ENCODE measurements around the gene TMEM201.
"Not testable (repeated sequence)": the region's sequence is repeated elsewhere in the genome, so short reads cannot be mapped to it uniquely, and the experiment has no call there.

The TMEM201 gene

GRCh38 chr1:9621032-9621431 is 32.3 kb downstream of the TMEM201 start:
- DNase-seq (ENCODE audit: low read depth in 2 of 2): no peak

DNA sequence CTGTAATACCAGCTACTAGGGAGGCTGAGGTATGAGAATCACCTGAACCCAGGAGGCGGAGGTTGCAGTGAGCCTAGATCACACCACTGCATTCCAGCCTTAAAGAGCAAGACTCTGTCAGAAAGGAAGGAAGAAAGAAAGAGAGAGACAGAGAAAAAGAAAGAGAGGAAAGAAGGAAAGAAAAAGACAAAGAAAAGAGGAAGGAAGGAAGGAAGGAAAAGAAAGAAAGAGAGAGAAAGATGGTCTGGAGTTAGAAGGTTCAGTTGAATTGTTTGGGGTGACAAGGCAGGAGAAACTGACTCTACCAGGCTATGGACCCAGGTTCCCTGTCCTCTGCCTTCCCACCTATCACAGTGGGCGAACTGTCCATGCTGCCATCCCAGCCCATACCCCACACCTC is 35.4 kb downstream of the TMEM201 start:
- DNase-seq (ENCODE audit: low read depth in 2 of 2): no peak

- not testable (repeated sequence) for DNase-seq (ENCODE audit: low read depth in 2 of 2)
These were observed 36.3 kb downstream of the TMEM201 start for GRCh38 chr1:9625030-9625429.

DNA sequence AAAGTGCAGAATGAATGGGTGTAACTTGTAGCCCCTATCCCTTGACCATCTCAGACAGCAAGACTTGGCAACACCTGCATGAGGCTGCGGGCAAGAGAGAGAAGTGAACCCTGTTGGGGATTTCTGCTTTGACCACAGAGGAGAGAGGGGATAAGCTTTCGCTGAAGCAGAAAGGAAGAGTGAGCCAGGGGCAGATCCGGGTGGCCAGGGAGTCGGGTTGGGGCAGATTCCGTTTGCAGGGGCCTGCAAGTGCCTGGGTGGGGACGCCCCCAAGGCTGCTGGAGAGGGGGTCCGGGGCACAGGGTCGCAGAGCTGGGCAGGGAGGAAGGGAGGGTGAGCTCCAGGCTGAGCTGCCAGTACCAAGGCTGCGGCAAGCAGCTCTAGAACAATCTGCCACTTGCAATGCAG is 37.5 kb downstream of the TMEM201 start:
- no peak for DNase-seq (ENCODE audit: low read depth in 2 of 2)

GRCh38 chr1:9628541-9629444 is 40.1 kb downstream of the TMEM201 start:
- peak; percentile 76 to 78 for DNase-seq (ENCODE audit: low read depth in 2 of 2)

- DNase-seq (ENCODE audit: low read depth in 2 of 2): peak; percentile 78 to 80
These were observed 40.9 kb downstream of the TMEM201 start for GRCh38 chr1:9629445-9630201.

GRCh38 chr1:9630331-9631111 is 41.8 kb downstream of the TMEM201 start:
- no peak for DNase-seq (ENCODE audit: low read depth in 2 of 2)

DNA sequence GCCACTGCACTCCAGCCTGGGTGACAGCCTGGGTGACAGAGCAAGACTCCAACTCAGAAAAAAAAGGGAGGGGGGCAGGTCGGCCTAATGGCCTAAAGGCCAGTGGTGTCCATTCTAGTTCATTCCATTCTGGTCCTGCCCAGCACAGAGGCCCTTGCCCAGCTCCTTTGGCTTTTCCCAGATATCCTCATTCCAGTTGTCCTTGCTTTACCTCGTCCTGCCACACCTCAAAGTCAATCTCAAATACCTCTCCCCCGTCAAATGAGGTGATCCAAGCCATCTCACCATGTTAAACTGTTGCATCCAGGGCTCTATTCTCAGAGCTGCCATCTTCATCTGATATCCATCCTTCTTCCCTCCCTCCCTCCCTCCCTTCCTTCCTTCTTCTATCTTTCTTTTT is 42.9 kb downstream of the TMEM201 start:
- no peak for DNase-seq (ENCODE audit: low read depth in 2 of 2)

DNA sequence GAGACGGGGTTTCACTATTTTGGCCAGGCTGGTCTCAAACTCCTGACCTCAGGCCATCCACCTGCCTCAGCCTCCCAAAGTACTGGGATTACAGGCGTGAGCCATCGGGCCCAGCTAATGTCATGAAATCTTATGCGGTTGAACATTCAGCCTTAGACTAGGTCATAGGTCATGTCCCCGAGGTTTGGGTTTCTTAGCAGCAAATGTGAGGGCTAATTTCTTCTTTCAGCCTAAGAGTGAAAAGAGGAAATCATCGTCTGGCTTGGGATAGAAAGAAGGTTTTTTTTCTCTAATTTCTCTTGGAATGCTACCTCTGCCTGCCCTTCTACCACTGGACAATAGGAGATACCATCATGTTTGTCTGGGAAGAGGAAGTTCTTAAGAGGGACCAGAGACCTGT is 44.8 kb downstream of the TMEM201 start:
- no peak for DNase-seq (ENCODE audit: low read depth in 2 of 2)

DNA sequence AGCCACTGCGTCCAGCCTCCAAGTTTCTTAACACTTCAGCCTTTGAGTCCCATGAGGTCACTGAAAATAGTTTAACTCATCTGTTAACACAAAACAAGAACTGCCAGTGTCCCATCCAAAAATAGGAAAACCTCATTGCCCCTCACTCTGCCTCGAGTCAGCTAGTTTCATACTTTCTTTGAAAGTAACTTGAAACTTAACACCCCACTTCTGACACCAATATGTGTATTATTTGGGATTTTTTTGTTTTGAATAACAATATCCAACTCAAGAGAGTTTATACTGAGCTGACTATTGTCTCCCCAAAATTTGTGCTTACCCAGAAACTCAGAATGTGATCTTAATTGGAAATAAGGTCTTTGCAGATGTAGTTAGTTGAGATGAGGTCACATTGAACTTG is 45.9 kb downstream of the TMEM201 start:
- DNase-seq (ENCODE audit: low read depth in 2 of 2): no peak

DNA sequence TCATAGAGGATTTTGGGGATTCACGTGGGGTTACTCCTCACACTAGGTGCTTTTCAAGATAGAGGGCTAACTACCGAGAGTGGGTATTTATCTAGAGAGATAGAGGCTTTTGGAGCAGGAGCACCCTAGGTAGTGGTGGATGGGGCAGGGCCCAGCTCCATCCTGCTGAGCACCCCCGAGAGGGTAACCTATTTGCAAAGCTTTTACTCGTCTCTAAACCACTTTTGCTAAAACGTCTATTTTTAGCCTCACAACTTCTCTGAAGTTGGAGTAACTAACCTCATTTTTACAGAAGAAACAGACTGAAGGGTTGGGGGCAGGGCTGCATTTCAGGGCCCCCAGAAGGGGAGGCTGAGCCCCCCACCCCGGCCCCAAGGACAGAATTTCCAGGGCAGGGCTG is 50.5 kb downstream of the TMEM201 start:
- DNase-seq (ENCODE audit: low read depth in 2 of 2): no peak

DNA sequence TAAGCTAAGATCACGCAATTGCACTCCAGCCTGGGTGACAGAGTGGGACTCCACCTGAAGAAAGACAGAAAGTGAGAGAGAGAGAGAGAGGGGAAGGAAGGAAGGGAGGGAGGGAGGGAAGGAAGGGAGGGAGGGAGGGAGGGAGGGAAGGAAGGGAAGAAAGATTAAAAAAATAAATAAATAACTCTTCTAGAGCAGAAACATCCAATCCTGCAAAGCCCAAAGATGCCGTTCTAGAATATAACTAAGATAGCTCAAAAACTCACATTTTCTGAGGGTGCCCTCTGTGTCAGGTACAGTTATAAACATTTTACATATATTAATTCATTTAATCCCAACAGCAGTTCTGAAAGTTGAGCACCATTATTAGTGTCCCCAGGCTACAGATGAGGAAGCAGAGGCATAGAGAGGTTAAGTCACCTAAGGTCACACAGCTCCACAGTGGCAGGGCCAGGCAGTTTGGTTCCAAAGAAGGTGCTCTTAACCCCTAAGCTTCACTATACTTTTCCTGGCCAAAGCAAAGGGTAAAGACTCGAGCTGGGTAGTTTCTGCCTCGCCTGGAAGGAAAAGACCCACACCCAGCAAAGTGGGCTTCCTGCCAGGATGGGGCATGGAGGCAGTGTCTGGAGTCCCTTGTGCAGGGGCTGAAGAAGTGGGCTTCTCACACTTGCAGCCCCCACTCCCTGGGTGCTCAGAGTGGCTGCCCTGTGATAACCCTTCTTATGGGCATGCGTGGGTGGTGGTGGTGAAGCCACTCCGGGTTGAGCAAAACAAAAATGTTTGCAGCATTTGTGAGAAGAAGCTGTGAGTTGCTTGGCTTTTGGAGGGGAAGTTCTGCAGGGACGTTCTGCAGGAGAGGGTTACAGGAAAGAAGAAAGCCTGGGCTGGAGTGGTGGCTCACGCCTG is 54.9 kb downstream of the TMEM201 start:
- DNase-seq (ENCODE audit: low read depth in 2 of 2): no peak

DNA sequence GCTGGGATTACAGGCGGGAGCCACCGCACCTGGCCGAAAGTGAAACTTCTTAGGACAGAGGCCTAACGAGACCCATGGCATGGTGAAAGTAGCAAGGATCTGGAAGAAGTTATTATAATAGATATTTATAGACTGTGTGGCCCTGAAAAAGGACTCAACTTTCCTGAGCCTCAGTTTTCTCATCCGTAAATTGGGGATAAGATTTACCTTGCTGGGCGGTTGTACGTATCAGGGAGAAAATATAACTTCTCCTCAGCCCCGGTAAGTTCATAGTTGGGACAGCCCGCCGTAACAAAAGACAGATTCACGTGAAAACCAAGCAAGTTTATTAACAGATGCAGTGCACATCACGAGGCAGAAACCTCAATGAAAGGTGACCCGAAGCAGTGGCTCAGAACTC is 57.3 kb downstream of the TMEM201 start:
- no peak for DNase-seq (ENCODE audit: low read depth in 2 of 2)

- DNase-seq (ENCODE audit: low read depth in 2 of 2): no peak
These were observed 59.5 kb downstream of the TMEM201 start for GRCh38 chr1:9648171-9648570.

DNA sequence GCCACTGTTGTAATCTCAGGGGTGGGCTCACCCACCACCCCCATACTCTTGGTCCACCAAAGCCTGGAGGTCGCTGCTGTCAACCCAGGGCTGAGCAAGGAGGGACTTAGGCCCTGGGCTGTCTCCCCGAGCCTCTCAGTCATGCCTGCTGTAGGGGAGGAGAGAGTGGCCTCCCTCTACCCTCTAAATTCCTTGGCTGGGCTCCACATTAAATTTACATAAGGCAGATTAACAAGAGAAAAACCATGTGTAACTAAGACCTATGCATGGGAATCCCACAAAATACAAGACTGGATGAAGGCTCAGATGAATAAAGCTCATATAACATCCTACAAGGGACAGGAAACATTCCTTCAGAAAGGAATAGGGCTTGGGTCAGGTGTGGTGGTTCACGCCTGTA is 61.1 kb downstream of the TMEM201 start:
- DNase-seq (ENCODE audit: low read depth in 2 of 2): no peak

- DNase-seq (ENCODE audit: low read depth in 2 of 2): no peak
These were observed 62.5 kb downstream of the TMEM201 start for GRCh38 chr1:9651220-9651564.

DNA sequence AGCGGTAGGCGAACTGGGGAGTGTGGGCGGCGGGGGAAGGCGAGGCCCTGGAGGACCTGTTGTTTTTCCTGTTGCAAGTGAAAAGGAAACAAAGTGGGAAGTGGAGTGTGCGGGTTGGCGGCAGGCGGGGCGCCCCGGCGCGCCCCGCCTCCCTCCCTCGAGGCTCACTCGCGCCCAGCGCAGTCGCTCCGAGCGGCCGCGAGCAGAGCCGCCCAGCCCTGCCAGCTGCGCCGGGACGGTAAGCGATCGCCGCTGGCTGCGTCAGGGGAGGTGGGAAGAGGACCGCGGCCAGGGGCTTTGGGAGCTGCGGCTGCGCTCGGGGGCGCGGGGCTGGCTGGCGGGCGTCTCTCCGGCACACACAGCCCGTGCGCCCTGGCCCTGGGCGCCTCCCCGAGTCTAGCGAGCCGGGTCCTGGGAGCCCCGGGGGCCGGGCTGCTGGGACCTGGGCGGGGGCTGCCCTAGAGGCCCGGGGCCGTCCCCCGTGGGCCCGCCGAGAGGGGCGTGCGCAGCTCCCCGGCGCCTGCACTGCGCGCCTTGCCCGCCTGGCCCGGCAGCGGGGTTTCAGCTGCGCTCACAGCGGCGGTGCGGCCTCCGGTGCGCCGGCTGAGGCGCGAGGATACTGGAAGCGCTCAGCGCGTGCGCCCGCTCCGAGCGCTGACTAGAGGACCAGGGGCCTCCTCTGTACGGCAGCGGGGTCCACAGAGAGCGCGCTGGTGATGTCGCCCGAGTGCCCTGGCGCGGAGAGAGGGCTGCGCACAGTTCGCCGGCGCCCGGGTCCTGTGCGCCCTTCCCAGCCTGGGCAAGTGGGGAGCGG is 63.1 kb downstream of the TMEM201 start, which contains the start of gene PIK3CD:
PIK3CD (plus strand) TSS at position 167 of the 814 bp plus-strand sequence. CDS start 58,725 bp downstream, outside the sequence.
- no peak for DNase-seq (ENCODE audit: low read depth in 2 of 2)

- DNase-seq (ENCODE audit: low read depth in 2 of 2): no peak
These were observed 63.9 kb downstream of the TMEM201 start for GRCh38 chr1:9652379-9653209.

- DNase-seq (ENCODE audit: low read depth in 2 of 2): no peak
These were observed 64.4 kb downstream of the TMEM201 start for GRCh38 chr1:9653210-9653490.

Data from stimulated activated CD8-positive, alpha-beta memory T cell treated with anti-CD3 and anti-CD28 coated beads, Interleukin-15, amount 100 ng/mL, for 48 hours (primary cell).